A549 (cell line): ENCODE results near the gene OMD. TPM values are rescaled to one million over a fixed set of nuclear protein-coding genes. Genes with fewer than 3 reads are reported as not detected.

Source experiments
- ATAC-seq, 2 experiments: fragments of 200-7000 bp in 1 of 2; fragments of >200 bp in 1 of 2; cut with Nextera tagmentation in 1 of 2; cut with Tn5 transposase in 1 of 2; 3 replicates each; pipeline versions ENCODE4 v1.8.0 to v1.9.1; 2018 to 2020; ENCODE audit warnings: mild to moderate bottlenecking in 1 of 2, moderate library complexity in 1 of 2
- CTCF ChIA-PET: fragments of 300-600 bp; sonication (Branson Sonifier 250); formaldehyde crosslinking; extraction: SDS; loops from one replicate; lab custom pipeline; 2021; ENCODE audit warnings: antibody characterized with exemption, inconsistent platforms; lab: Yijun Ruan, JAX
- POLR2A ChIA-PET: fragments of 350-600 bp; formaldehyde crosslinking; extraction: SDS; loops from one replicate; lab custom pipeline; 2021; ENCODE audit warnings: antibody characterized with exemption, inconsistent platforms; lab: Yijun Ruan, JAX
- DNase-seq, 2 experiments: peaks; one replicate each; pipeline versions ENCODE4 v3.0.0 to v3.0.0-alpha.2; 2011 to 2016; ENCODE audit warnings: low read depth in 1 of 2, low spot score in 1 of 2
- FAIRE-seq: peaks from 2 replicates; lab custom pipeline; 2011; peaks lifted over from hg19 to GRCh38; lab: Jason Lieb, UNC
- H3K27ac ChIP-seq, 2 experiments: fragments of >200 bp; sonication (Bioruptor Twin); formaldehyde crosslinking; 3 replicates each; pipeline ENCODE4 v1.5.1; 2016 to 2017
- H3K4me1 ChIP-seq: fragments of >200 bp; sonication (Bioruptor Twin); formaldehyde crosslinking; 3 replicates; pipeline ENCODE4 v1.6.1; 2016
- H3K4me2 ChIP-seq: fragments of >200 bp; sonication (Bioruptor Twin); formaldehyde crosslinking; 3 replicates; pipeline ENCODE4 v1.6.1; 2016
- H3K4me3 ChIP-seq: fragments of >200 bp; sonication (Bioruptor Twin); formaldehyde crosslinking; 3 replicates; pipeline ENCODE4 v1.5.1; 2016
- H3K9me3 ChIP-seq: fragments of >200 bp; sonication (Bioruptor Twin); formaldehyde crosslinking; 3 replicates; pipeline ENCODE4 v1.6.1; 2016
- BHLHE40 ChIP-seq: IDR thresholded peaks from 2 replicates; pipeline ENCODE4 v1.6.1; 2012; ENCODE audit warnings: low read depth, low read length, inconsistent platforms
- CBX2 ChIP-seq: fragments of 200-600 bp; sonication (generic); IDR thresholded peaks from 2 replicates; pipeline ENCODE4 v1.6.1; 2016; ENCODE audit warnings: low read depth, mild to moderate bottlenecking, borderline replicate concordance
- CBX8 ChIP-seq: fragments of 200-600 bp; sonication (generic); IDR thresholded peaks from 2 replicates; pipeline ENCODE4 v1.6.1; 2016
- CEBPB ChIP-seq, 2 experiments: fragments of >200 bp in 1 of 2; sonication (Bioruptor Twin) in 1 of 2; formaldehyde crosslinking in 1 of 2; IDR thresholded peaks; 2 replicates each; pipeline ENCODE4 v1.6.1; 2012 to 2016
- CHD2 ChIP-seq: fragments of 150-350 bp; IDR thresholded peaks from 2 replicates; pipeline ENCODE4 v1.6.1; 2014; ENCODE audit warnings: low read length; ENCODE audit not compliant: partially characterized antibody
- E2F6 ChIP-seq: IDR thresholded peaks from 2 replicates; pipeline ENCODE4 v1.6.1; 2012; ENCODE audit warnings: low read depth, borderline replicate concordance
- EHMT2 ChIP-seq: fragments of 200-600 bp; sonication (generic); IDR thresholded peaks from 2 replicates; pipeline ENCODE4 v1.6.1; 2016; ENCODE audit warnings: antibody characterized with exemption, low read depth, mild to moderate bottlenecking, moderate library complexity
- ELK1 ChIP-seq: fragments of 150-350 bp; IDR thresholded peaks from 2 replicates; pipeline ENCODE4 v1.6.1; 2014; ENCODE audit warnings: low read depth, mild to moderate bottlenecking, low read length
- ESRRA ChIP-seq: fragments of 150-350 bp; IDR thresholded peaks from 2 replicates; pipeline ENCODE4 v1.6.1; 2014; ENCODE audit warnings: mild to moderate bottlenecking, low read length, borderline replicate concordance
- FOSB ChIP-seq: fragments of 250-450 bp; sonication (Bioruptor Pico); IDR thresholded peaks from 2 replicates; pipeline ENCODE4 v1.5.0; 2020; ENCODE audit warnings: mild to moderate bottlenecking, moderate library complexity
- FOSL2 ChIP-seq, 2 experiments: fragments of 450-650 bp in 1 of 2; fragments of >200 bp in 1 of 2; sonication (Bioruptor Twin) in 1 of 2; formaldehyde crosslinking; IDR thresholded peaks; 2 replicates each; pipeline versions ENCODE4 v1.5.0 to v1.6.1; 2016 to 2020; ENCODE audit warnings: mild to moderate bottlenecking in 1 of 2, moderate library complexity in 1 of 2
- FOXS1 ChIP-seq: fragments of 250-450 bp; sonication (Bioruptor Pico); IDR thresholded peaks from 2 replicates; pipeline ENCODE4 v1.5.0; 2020; ENCODE audit warnings: mild to moderate bottlenecking, moderate library complexity
- HES2 ChIP-seq: fragments of >200 bp; sonication (Bioruptor Twin); formaldehyde crosslinking; IDR thresholded peaks from 2 replicates; pipeline ENCODE4 v1.6.1; 2016
- HOXB13 ChIP-seq: fragments of 250-450 bp; sonication (Bioruptor Pico); IDR thresholded peaks from 2 replicates; pipeline ENCODE4 v1.5.0; 2020; ENCODE audit warnings: low read depth, mild to moderate bottlenecking, moderate library complexity
- JUNB ChIP-seq: fragments of >200 bp; sonication (Bioruptor Twin); formaldehyde crosslinking; IDR thresholded peaks from 2 replicates; pipeline ENCODE4 v1.6.1; 2016
- KDM5A ChIP-seq: fragments of 200-600 bp; sonication (generic); IDR thresholded peaks from 2 replicates; pipeline ENCODE4 v1.6.1; 2016; ENCODE audit warnings: antibody characterized with exemption, mild to moderate bottlenecking
- MAFK ChIP-seq: fragments of 450-650 bp; IDR thresholded peaks from 2 replicates; pipeline ENCODE4 v1.6.1; 2014; ENCODE audit not compliant: partially characterized antibody
- MAX ChIP-seq: IDR thresholded peaks from 2 replicates; pipeline ENCODE4 v1.6.1; 2012
- NFE2L2 ChIP-seq: fragments of 150-350 bp; conservative IDR thresholded peaks from 2 replicates; pipeline ENCODE4 v1.6.1; 2014; ENCODE audit warnings: low read length
- NPAS2 ChIP-seq: fragments of 250-450 bp; sonication (Bioruptor Pico); IDR thresholded peaks from 2 replicates; pipeline ENCODE4 v1.8.0; 2022; ENCODE audit warnings: mild to moderate bottlenecking, moderate library complexity, borderline replicate concordance
- POLR2A ChIP-seq: IDR thresholded peaks from 2 replicates; pipeline ENCODE4 v1.6.1; 2012; ENCODE audit warnings: mild to moderate bottlenecking, low read length
- RARB ChIP-seq: fragments of 250-450 bp; sonication (Bioruptor Pico); IDR thresholded peaks from 2 replicates; pipeline ENCODE4 v1.8.0; 2021; ENCODE audit warnings: mild to moderate bottlenecking, moderate library complexity
- RFX5 ChIP-seq: fragments of 450-650 bp; IDR thresholded peaks from 2 replicates; pipeline ENCODE4 v1.7.1; 2014; ENCODE audit warnings: antibody characterized with exemption, mild to moderate bottlenecking, moderate library complexity
- RNF2 ChIP-seq: fragments of 200-600 bp; sonication (generic); IDR thresholded peaks from 2 replicates; pipeline ENCODE4 v1.6.1; 2016; ENCODE audit warnings: low read depth, mild to moderate bottlenecking, antibody characterized with exemption, moderate library complexity, borderline replicate concordance
- TFCP2L1 ChIP-seq: fragments of 250-450 bp; sonication (Bioruptor Pico); IDR thresholded peaks from 2 replicates; pipeline ENCODE4 v1.5.0; 2021; ENCODE audit warnings: mild to moderate bottlenecking
- TP53 ChIP-seq: fragments of 250-450 bp; sonication (Bioruptor Pico); IDR thresholded peaks from 2 replicates; pipeline ENCODE4 v1.5.0; 2021; ENCODE audit warnings: mild to moderate bottlenecking, moderate library complexity
- ZFP36 ChIP-seq: fragments of 450-650 bp; IDR thresholded peaks from 2 replicates; pipeline ENCODE4 v1.6.1; 2014; ENCODE audit warnings: borderline replicate concordance; ENCODE audit not compliant: partially characterized antibody
- WGBS: methylation state at CpG from one replicate; pipeline ENCODE4 v1.1.6; 2017; ENCODE audit errors: missing lambda C conversion rate; 5-methylcytosine and 5-hydroxymethylcytosine counted together
- polyA plus RNA-seq, 4 experiments: library from polyadenylated mRNA; depleted of rRNA in 3 of 4; stranded (reverse); fragments of >200 nt; fragmentation: RNase III in 1 of 4; extraction: RNeasy Plus Mini Kit Qiagen cat#74134 plus additional on column Dnase treatment in 1 of 4; gene quantifications; 2 replicates in 3 of 4; 3 replicates in 1 of 4; pipeline ENCODE4 v1.2.3, GENCODE V29; 2011 to 2017

Gene OMD
- polyA plus RNA-seq, 2 of the 4 experiments (the other 2 are of a cell fraction), result not detected

- no peak overlapping the region for H3K4me2 ChIP-seq
- 86% methylated on average over 1 of the region's 1 CpG for WGBS
- H3K4me1 ChIP-seq, result no peaks in the 10 kb centered on the region
- POLR2A ChIA-PET, result no interaction called here
- H3K27ac ChIP-seq, result no peak overlapping the region
- CTCF ChIA-PET, result no interaction called here
- DNase-seq (no peak), FAIRE-seq (no peak), ATAC-seq (no peak)
- H3K4me3 ChIP-seq, result no peak overlapping the region
- TF ChIP-seq MAX (no peak), FOSB (no peak), BHLHE40 (no peak), RARB (CRISPR knock-in tag) (no peak), CBX8 (no peak), RNF2 (no peak), NPAS2 (CRISPR knock-in tag) (no peak), HOXB13 (no peak), ELK1 (no peak), MAFK (no peak), TP53 (no peak), TFCP2L1 (CRISPR knock-in tag) (no peak), ZFP36 (no peak), JUNB (no peak), RFX5 (no peak), EHMT2 (no peak), KDM5A (no peak)
- H3K9me3 ChIP-seq, result no peaks in the 10 kb centered on the region
Measured at GRCh38 chr9:92435263-92435662, 11.0 kb upstream of the OMD start.

GRCh38 chr9:92432972-92433548 is 8.8 kb upstream of the OMD start:
- ATAC-seq, result no peak
- DNase-seq, result no peak
- no peaks in the 10 kb centered on the region for H3K4me1 ChIP-seq
- H3K4me2 ChIP-seq, result no peak overlapping the region
- no peaks in the 10 kb centered on the region for H3K9me3 ChIP-seq
- WGBS, result 93% methylated on average over 5 of the region's 5 CpGs
- no peak for FAIRE-seq
- H3K27ac ChIP-seq, result no peak overlapping the region
- TF ChIP-seq RNF2 (no peak), MAX (no peak), ELK1 (no peak), MAFK (no peak), CBX2 (no peak), FOXS1 (CRISPR knock-in tag) (no peak), CEBPB (IDR thresholded peaks at IDR 0.05) (no peak)
- CTCF ChIA-PET, result interaction anchor here (1.3 to 1.6 kb wide), 2 partner anchors 29 to 202 kb away, joined by 3 to 4 read pairs; no protein-coding TSS in a partner anchor
- POLR2A ChIA-PET, result no interaction called here
- no peak overlapping the region for H3K4me3 ChIP-seq

GRCh38 chr9:92432350-92432749 is 8.1 kb upstream of the OMD start:
- H3K4me3 ChIP-seq, result no peak overlapping the region
- TF ChIP-seq ESRRA, result no peak
- no peak for TF ChIP-seq FOSB
- no peak for TF ChIP-seq CEBPB (IDR thresholded peaks at IDR 0.05)
- TF ChIP-seq NFE2L2, result no peak
- no peak for TF ChIP-seq HES2
- no peak for TF ChIP-seq E2F6
- TF ChIP-seq FOSL2 (IDR thresholded peaks at IDR 0.05), result no peak
- TF ChIP-seq FOSL2 (CRISPR knock-in tag; IDR thresholded peaks at IDR 0.05), result no peak
- no peak for TF ChIP-seq CHD2
- no peak for TF ChIP-seq EHMT2
- TF ChIP-seq FOXS1 (CRISPR knock-in tag), result no peak
- TF ChIP-seq POLR2A, result no peak
- TF ChIP-seq ELK1, result no peak
- DNase-seq, result no peak
- no peak for ATAC-seq
- CTCF ChIA-PET, result interaction anchor here (1.0 kb wide), 1 partner anchor 294 kb away, joined by 4 read pairs; no protein-coding TSS in a partner anchor
- FAIRE-seq, result peak; percentile 13
- H3K4me2 ChIP-seq, result no peak overlapping the region
- no peaks in the 10 kb centered on the region for H3K9me3 ChIP-seq
- WGBS, result 80% methylated on average over 5 of the region's 5 CpGs
- no peaks in the 10 kb centered on the region for H3K4me1 ChIP-seq
- POLR2A ChIA-PET, result no interaction called here
- no peak overlapping the region for H3K27ac ChIP-seq
